Neural cell (in vitro differentiated cells): ENCODE data around the gene RUNX3. TPM values are rescaled to one million over a fixed set of nuclear protein-coding genes. Genes with fewer than 3 reads are reported as not detected.

Experiments used
- H2AFZ ChIP-seq: fragments of 200-600, 300-800 bp; sonication (generic), shearing (Covaris generic); 2 replicates; pipeline ENCODE4 v1.6.0; 2014; ENCODE audit warnings: low read depth, mild to moderate bottlenecking, antibody characterized with exemption, low read length, moderate library complexity
- H3F3A ChIP-seq: fragments of 200-600 bp; shearing (Covaris generic); 2 replicates; pipeline ENCODE4 v1.6.1; 2016; ENCODE audit warnings: mild to moderate bottlenecking, moderate library complexity, mixed read lengths, antibody characterized with exemption, low read length; ENCODE audit not compliant: insufficient read depth, poor library complexity, severe bottlenecking
- H3K27ac ChIP-seq: fragments of 200-600, 300-800 bp; sonication (generic), shearing (Covaris generic); 2 replicates; pipeline ENCODE4 v1.5.1; 2014; ENCODE audit warnings: mild to moderate bottlenecking, low read length, moderate library complexity
- H3K27me3 ChIP-seq: fragments of 300-800, 200-600 bp; sonication (generic), shearing (Covaris generic); 2 replicates; pipeline ENCODE4 v1.6.0; 2014; ENCODE audit warnings: mild to moderate bottlenecking, low read depth, low read length, moderate library complexity; ENCODE audit not compliant: insufficient read depth
- H3K36me3 ChIP-seq: fragments of 300-800, 200-600 bp; sonication (generic), shearing (Covaris generic); 2 replicates; pipeline ENCODE4 v1.5.1; 2014; ENCODE audit warnings: mild to moderate bottlenecking, antibody characterized with exemption, low read length, moderate library complexity; ENCODE audit not compliant: insufficient read depth
- H3K4me2 ChIP-seq: fragments of 300-800, 200-600 bp; sonication (generic), shearing (Covaris generic); 2 replicates; pipeline ENCODE4 v1.6.0; 2014; ENCODE audit warnings: mild to moderate bottlenecking, low read length
- H3K4me3 ChIP-seq: fragments of 300-800, 200-600 bp; sonication (generic), shearing (Covaris generic); 2 replicates; pipeline ENCODE4 v1.5.1; 2014; ENCODE audit warnings: mild to moderate bottlenecking, low read length, moderate library complexity
- H3K79me2 ChIP-seq: fragments of 200-600 bp; shearing (Covaris generic); replicated peaks from 2 replicates; pipeline ENCODE4 v1.6.0; 2014; ENCODE audit warnings: mild to moderate bottlenecking, low read length, moderate library complexity; ENCODE audit not compliant: insufficient read depth
- H3K9ac ChIP-seq: fragments of 300-800, 200-600 bp; sonication (generic), shearing (Covaris generic); 2 replicates; pipeline ENCODE4 v1.6.1; 2016; ENCODE audit warnings: mild to moderate bottlenecking, low read length, mixed read lengths
- H3K9me2 ChIP-seq: fragments of 200-600 bp; shearing (Covaris generic); 2 replicates; pipeline ENCODE4 v1.6.1; 2016; ENCODE audit warnings: mild to moderate bottlenecking, low read length, mixed read lengths; ENCODE audit not compliant: insufficient read depth
- H3K9me3 ChIP-seq: fragments of 200-600, 300-800 bp; sonication (generic), shearing (Covaris generic); 2 replicates; pipeline ENCODE4 v1.6.1; 2016; ENCODE audit warnings: mild to moderate bottlenecking, mixed run types, low read length, moderate library complexity, mixed read lengths
- H4K20me1 ChIP-seq: fragments of 200-600 bp; shearing (Covaris generic); 2 replicates; pipeline ENCODE4 v1.6.1; 2016; ENCODE audit warnings: mild to moderate bottlenecking, mixed run types; ENCODE audit not compliant: insufficient read depth
- EP300 ChIP-seq: fragments of 450-650 bp; conservative IDR thresholded peaks from 2 replicates; pipeline ENCODE4 v1.6.1; 2014; ENCODE audit warnings: antibody characterized with exemption, mild to moderate bottlenecking, moderate library complexity; ENCODE audit not compliant: poor library complexity, severe bottlenecking
- EZH2 ChIP-seq: fragments of 200-600, 300-800 bp; shearing (Covaris generic), sonication (generic); IDR thresholded peaks from 2 replicates; pipeline ENCODE4 v1.6.1; 2014; ENCODE audit warnings: antibody characterized with exemption, low read length, borderline replicate concordance, mild to moderate bottlenecking; ENCODE audit not compliant: insufficient read depth, poor library complexity, severe bottlenecking
- MXI1 ChIP-seq: fragments of 450-650 bp; conservative IDR thresholded peaks from 2 replicates; pipeline ENCODE4 v1.6.1; 2014; ENCODE audit warnings: antibody characterized with exemption, mild to moderate bottlenecking; ENCODE audit not compliant: poor library complexity, severe bottlenecking
- POLR2AphosphoS5 ChIP-seq: IDR thresholded peaks from 2 replicates; pipeline ENCODE4 v1.6.1; 2012
- RAD21 ChIP-seq: fragments of 450-650 bp; conservative IDR thresholded peaks from 2 replicates; pipeline ENCODE4 v1.6.1; 2014; ENCODE audit warnings: antibody characterized with exemption, mild to moderate bottlenecking, moderate library complexity
- REST ChIP-seq: IDR thresholded peaks from 2 replicates; pipeline ENCODE4 v1.6.1; 2012; ENCODE audit warnings: borderline replicate concordance
- SMC3 ChIP-seq: fragments of 450-650 bp; conservative IDR thresholded peaks from 2 replicates; pipeline ENCODE4 v1.6.1; 2014; ENCODE audit warnings: antibody characterized with exemption, mild to moderate bottlenecking, moderate library complexity; ENCODE audit not compliant: poor library complexity
- TAF1 ChIP-seq: IDR thresholded peaks from 2 replicates; pipeline ENCODE4 v1.6.1; 2012; ENCODE audit warnings: low read depth
- polyA plus RNA-seq: library from polyadenylated mRNA; depleted of rRNA; stranded (reverse); fragments of >200 nt; gene quantifications from 2 replicates; pipeline ENCODE4 v1.2.3, GENCODE V29; 2014
- TF ChIP-seq, protein P1 (sequence below): fragments of 450-650 bp; IDR thresholded peaks from 2 replicates; pipeline ENCODE4 v1.5.1; 2014; ENCODE audit warnings: antibody characterized with exemption, mild to moderate bottlenecking, moderate library complexity; ENCODE audit not compliant: poor library complexity, severe bottlenecking

RUNX3 gene
- polyA plus RNA-seq, 1 donor from 2014 or later, result not detected

DNA sequence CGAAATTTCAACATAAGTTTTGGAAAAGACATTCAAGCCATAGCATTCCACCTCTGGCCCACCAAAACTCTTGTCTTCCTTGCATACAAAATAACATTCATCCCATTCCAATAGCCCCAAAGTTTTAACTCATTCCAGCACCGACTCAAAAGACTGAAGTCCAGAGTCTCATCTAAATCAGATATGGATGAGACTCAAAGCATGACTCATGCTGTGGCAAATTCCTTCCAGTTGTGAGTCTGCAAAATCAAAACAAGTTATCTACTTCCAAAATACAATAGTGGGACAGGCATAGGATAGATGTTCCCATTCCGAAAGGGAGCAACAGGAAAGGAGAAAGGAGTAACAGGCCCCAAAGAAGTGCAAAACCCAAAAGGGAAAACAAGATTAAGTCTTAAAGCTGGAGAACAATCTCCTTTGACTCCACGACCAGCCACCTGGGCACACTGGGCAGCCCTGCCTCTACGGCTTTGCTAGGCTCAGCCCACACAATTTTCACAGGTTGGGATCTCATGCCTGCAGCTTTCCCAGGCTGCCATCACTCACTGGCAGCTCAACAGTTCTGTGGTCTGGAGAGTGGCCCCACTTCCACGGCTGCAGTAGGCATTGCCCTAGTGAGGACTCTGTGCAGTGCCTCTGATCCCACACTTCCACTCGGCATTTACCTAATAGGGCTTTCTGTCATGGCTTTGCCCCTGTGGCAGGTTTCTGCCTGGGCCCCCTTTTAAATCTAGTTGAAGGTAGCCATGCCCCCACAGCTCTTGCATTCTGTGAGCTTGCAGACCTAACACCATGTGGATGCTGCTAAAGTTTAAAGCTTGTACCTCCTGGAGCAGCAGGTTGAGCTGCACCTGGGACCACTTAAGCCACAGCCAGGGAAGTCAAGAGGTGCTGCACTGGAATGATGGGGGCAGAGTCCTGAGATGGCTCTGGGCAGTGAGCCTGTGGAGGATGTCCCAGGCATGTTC, 51.0 kb downstream of the RUNX3 start:
- Histone ChIP-seq H3K27me3 (no peaks in the 10 kb centered on the region), H3K36me3 (no peaks in the 10 kb centered on the region), H3K4me2 (no peak overlapping the region), H3K4me3 (no peak overlapping the region), H2AFZ (no peak overlapping the region), H4K20me1 (no peaks in the 10 kb centered on the region), H3K79me2 (no peaks in the 10 kb centered on the region), H3K9ac (no peak overlapping the region), H3F3A (no peaks in the 10 kb centered on the region), H3K9me3 (no peaks in the 10 kb centered on the region), H3K9me2 (no peaks in the 10 kb centered on the region), H3K27ac (no peak overlapping the region)
- TF ChIP-seq MXI1 (no peak), EP300 (no peak), POLR2AphosphoS5 (no peak), SMC3 (no peak), REST (no peak), EZH2 (no peak), TAF1 (no peak), RAD21 (no peak)
- TF ChIP-seq, protein P1, sequence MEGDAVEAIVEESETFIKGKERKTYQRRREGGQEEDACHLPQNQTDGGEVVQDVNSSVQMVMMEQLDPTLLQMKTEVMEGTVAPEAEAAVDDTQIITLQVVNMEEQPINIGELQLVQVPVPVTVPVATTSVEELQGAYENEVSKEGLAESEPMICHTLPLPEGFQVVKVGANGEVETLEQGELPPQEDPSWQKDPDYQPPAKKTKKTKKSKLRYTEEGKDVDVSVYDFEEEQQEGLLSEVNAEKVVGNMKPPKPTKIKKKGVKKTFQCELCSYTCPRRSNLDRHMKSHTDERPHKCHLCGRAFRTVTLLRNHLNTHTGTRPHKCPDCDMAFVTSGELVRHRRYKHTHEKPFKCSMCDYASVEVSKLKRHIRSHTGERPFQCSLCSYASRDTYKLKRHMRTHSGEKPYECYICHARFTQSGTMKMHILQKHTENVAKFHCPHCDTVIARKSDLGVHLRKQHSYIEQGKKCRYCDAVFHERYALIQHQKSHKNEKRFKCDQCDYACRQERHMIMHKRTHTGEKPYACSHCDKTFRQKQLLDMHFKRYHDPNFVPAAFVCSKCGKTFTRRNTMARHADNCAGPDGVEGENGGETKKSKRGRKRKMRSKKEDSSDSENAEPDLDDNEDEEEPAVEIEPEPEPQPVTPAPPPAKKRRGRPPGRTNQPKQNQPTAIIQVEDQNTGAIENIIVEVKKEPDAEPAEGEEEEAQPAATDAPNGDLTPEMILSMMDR, result no peak

- no peak overlapping the region for H3K4me2 ChIP-seq
- no peaks in the 10 kb centered on the region for H3F3A ChIP-seq
- H3K9me3 ChIP-seq, result no peaks in the 10 kb centered on the region
- TF ChIP-seq REST (no peak), MXI1 (no peak), EZH2 (no peak)
- no peaks in the 10 kb centered on the region for H4K20me1 ChIP-seq
- no peak overlapping the region for H3K27ac ChIP-seq
- H3K9me2 ChIP-seq, result no peaks in the 10 kb centered on the region
- no peaks in the 10 kb centered on the region for H3K36me3 ChIP-seq
- H3K27me3 ChIP-seq, result no peaks in the 10 kb centered on the region
- no peaks in the 10 kb centered on the region for H3K79me2 ChIP-seq
- no peak overlapping the region for H2AFZ ChIP-seq
- H3K4me3 ChIP-seq, result no peak overlapping the region
- no peak overlapping the region for H3K9ac ChIP-seq
These were observed 52.0 kb downstream of the RUNX3 start for GRCh38 chr1:24878045-24878444.
